ENCODE measurements around the gene KCNJ10.

DNA sequence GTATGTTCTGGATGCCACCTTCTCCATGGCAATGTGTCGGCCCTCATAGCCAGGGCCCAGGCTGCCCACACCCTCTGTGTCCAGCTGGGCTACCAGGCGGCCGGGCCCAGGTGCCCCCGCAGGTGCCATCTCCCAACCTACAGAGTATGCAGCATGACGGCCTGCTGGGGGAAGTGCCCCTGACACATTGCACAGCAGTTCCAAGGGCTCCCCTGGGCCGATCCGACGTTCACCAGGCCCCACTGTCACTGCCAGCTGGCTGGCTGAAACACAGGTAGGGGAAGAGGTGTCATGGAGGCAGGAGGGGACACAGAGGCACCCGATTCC, 23.1 kb upstream of the KCNJ10 start:
- TF ChIP-seq EP300 (IDR thresholded peaks at IDR 0.05) (no peak), POLR2A (IDR thresholded peaks at IDR 0.05) (no peak)
- TF ChIP-seq, protein P1, sequence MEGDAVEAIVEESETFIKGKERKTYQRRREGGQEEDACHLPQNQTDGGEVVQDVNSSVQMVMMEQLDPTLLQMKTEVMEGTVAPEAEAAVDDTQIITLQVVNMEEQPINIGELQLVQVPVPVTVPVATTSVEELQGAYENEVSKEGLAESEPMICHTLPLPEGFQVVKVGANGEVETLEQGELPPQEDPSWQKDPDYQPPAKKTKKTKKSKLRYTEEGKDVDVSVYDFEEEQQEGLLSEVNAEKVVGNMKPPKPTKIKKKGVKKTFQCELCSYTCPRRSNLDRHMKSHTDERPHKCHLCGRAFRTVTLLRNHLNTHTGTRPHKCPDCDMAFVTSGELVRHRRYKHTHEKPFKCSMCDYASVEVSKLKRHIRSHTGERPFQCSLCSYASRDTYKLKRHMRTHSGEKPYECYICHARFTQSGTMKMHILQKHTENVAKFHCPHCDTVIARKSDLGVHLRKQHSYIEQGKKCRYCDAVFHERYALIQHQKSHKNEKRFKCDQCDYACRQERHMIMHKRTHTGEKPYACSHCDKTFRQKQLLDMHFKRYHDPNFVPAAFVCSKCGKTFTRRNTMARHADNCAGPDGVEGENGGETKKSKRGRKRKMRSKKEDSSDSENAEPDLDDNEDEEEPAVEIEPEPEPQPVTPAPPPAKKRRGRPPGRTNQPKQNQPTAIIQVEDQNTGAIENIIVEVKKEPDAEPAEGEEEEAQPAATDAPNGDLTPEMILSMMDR (IDR thresholded peaks at IDR 0.05) = no peak
